M059J (cell line): Measurements from ENCODE around the gene CACNB2. TPM values are rescaled to one million over a fixed set of nuclear protein-coding genes. Genes with fewer than 3 reads are reported as not detected.
A peak's percentile ranks its signal among the peaks of the same experiment; 100 is the strongest.
"Not testable (repeated sequence)": the region's sequence is repeated elsewhere in the genome, so short reads cannot be mapped to it uniquely, and the experiment has no call there.

Experiments used
- DNase-seq: peaks from one replicate; pipeline ENCODE4 v3.0.0-alpha.2; 2012; ENCODE audit warnings: low read depth
- total RNA-seq: library from RNA; depleted of rRNA; stranded (reverse); fragments of >200 nt; shearing (Covaris generic); gene quantifications from 2 replicates; pipeline ENCODE4 v1.2.3, GENCODE V29; 2014

CACNB2 gene
- total RNA-seq, 1 experiment from 2014 or later, result 0.52 TPM

GRCh38 chr10:18400906-18401245, 260.7 kb downstream of the CACNB2 start:
- no peak for DNase-seq

- no peak for DNase-seq
These were observed 261.4 kb downstream of the CACNB2 start for GRCh38 chr10:18401416-18402195.

DNA sequence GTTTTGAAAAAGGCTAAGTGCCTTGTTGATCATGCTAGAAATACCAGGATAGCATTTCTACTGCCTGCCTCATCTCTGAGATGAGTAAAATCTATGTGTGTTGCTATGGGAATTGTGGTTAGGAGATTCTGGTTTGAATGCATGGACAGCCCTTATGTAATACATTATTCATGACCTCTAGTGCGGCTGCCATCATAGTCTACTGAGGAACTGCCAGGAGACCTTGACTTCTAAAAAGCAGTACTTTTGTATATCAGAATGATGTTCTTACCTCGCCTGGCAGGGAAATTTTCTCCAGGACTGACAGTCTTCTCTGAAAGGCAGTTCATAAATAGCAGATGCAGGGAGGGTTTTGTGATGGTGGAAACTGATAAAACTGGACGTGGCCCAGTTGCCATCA, 262.6 kb downstream of the CACNB2 start:
- DNase-seq, result no peak

- no peak for DNase-seq
These were observed 264.3 kb downstream of the CACNB2 start for GRCh38 chr10:18404530-18404929.

GRCh38 chr10:18406136-18406535, 265.9 kb downstream of the CACNB2 start:
- DNase-seq, result no peak

DNA sequence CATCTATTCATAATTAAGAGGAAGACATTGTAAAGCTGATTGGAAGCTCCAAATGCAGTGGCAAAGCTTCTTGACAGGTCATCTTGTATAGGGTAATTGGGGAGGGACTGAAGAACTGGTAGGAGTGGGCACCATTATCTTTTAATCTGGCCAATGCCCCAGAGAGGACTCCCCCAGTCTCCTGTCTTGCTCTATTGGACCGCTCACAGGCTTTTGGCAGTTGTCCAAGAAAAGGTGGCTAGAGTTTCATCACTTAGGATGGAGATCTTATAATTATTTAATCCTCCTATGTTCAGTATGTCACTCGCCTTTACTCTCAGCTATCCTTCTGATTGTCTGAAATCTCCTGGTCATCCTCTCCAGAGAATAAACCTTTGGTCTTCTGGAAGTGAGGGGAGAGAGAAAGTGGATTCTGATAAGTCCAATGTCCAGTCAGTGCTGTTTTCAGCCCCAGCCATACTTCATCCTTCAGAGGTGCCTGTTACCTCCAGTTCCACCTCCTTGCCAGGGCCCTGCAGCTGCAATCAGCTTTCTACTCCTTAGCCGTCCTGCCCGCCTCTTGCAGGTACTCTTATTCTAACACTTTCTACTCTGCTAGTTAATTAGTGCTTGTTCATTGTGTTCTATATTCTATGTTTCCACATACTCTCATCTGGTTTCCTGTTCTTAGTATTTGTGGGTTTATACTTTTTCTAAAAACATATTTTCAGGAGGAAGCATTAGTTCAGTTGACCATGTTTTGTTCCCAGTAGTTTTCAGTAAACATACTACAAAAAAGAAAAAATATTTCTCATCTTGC, 269.6 kb downstream of the CACNB2 start:
- DNase-seq, result no peak

DNA sequence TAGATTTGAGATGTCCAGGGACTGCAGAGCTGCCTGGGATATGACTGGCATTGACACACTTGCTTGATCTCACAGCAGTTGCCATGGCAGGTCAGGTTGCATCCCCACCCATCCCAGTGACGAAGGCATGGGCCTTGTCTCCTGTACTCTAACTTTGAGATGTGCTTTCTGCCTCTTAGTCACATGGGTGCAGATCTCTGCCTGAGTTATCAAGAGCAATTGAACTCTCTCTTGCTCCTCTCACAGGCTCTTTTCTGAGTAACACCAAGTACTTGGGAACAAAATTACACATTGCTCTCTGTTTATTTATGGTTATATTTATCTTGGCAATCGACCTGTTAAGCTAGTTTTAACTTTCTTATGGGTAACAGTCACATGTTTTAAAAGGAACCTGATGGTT, 273.8 kb downstream of the CACNB2 start:
- DNase-seq, result no peak

DNA sequence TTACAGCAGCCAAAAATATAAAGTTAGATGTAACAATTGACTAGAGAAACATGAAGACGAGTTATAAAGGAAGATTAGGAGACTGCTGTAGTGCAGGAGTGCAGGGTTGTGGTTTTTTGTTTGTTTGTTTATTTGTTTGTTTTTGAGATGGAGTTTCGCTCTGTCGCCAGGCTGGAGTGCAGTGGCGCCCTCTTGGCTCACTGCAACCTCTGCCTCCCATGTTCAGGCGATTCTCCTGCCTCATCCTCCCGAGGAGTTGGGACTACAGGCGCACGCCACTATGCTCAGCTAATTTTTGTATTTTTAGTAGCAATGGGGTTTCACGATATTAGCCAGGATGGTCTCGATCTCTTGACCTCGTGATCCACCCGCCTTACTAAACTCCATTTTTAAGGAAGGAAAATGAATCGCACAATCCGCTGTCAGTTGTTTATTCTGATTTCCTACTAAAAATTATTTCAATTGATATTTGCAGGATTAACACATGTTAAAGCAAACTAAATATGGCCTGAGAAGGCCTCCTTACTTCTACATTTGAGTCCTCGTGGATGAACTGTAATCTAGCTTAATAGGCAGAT, 277.8 kb downstream of the CACNB2 start:
- DNase-seq, result no peak

DNA sequence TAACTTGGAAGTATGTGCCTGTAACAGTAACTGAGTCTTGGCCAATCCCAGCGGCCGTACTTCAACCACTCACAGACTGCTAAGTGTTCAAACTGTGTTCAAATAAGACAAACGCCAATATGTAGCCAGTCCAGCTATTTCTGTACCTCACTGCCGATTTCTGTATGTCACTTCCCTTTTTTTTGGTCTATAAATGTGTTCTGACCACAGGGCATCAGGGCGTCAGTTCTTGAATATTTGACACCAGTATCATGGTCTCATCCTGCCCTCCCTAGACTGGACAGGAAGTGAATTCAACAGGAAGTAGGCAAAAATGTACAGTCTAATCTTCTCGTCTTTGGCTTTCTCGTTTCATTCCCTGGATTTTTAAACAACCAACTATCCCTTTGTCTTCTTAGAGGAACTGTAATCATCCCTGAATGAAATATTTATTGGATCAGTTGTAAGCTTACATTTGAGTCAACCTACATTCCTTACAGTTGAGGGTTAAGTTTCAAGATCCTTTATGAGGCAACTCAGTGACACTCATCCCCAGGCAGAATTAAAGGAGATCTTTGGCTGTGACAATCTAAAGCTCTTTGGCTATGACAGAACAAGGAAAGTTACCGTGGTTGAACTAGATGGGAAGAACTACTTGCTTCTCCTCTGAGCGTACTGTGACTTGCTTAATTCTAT, 278.5 kb downstream of the CACNB2 start:
- DNase-seq, result no peak

- no peak for DNase-seq
These were observed 279.7 kb downstream of the CACNB2 start for GRCh38 chr10:18419945-18420344.

DNA sequence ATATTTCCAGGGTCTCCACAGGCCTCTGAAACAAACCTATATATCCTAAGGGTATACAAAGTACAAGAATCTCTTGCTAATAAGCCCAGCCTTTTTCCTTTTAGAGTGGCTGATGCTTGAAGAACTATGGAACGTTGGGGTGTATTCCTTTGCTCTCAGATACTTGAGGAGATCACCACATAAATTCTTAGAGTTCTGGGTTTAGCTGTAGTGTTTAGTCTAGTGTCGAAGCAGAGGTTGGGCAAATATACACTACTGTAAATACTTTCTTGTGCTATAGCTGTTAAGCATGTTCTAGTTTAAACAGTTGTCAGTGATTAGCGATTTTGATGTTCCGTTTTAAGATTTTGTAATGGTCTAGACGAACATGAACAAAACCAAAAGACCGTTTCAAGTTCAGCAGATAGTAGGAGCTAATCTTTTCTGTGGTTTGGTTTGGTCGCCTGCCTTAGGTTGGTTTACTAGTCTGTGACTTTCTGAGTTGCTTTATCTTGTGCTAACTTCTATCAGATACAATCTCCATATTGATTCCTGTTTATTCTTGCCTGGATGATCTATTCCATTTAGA, 281.6 kb downstream of the CACNB2 start:
- no peak for DNase-seq

GRCh38 chr10:18423058-18423637, 282.9 kb downstream of the CACNB2 start:
- DNase-seq, result no peak

DNA sequence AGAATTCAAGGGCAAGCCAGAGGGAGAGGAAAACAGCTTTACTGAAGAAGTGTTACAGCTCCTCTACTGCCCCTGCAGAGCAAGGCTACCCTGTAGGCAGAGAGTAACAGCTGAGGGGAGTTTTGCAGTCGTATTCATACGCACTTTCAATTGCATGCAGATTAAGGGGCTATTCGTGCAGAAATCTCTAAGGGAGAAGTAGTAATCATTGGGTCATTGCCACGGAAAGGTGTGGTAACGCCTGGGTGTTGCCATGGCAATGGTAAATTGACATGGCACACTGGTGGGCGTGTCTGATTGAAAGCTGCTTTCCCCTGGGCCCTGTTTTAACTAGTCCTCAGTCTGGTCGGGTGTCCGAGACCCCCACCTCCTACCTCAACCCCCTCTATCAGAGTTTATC, 284.0 kb downstream of the CACNB2 start:
- DNase-seq, result no peak

DNA sequence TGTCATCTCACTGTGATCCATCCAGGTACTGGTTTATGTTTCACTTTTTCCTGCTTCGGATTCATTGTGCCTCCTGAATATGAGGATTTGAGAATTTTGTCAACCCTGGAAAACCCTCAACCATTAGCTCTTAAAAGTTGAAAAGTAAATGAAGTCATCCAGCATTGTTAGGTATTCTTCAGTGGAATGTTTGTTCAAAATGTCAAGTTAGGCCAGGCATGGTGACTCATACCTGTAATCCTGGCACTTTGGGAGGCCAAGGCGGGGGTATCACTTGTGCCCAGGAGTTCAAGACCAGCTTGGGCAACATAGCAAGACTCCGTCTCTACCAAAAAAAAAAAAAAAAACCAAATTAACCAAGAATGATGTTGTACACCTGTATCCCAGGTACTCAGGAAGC, 289.1 kb downstream of the CACNB2 start:
- no peak for DNase-seq

DNA sequence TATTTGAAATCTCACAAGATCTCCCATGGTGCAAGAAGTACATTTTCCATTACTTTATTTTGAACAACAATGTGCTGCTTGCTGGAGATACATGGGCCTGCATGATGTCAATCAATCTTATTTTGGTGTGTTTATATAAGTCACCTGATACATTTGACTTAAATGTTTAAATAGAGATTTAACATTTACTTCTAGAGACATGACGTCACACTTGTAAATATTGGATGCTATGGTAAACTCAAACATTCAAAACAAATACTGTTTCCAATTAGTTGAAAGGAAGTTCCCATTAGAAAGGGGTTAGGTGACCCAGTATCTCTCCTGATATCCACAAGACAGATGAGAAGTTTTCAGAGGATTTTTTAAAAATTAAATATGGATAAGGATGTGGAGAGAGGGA, 296.7 kb downstream of the CACNB2 start:
- no peak for DNase-seq

DNA sequence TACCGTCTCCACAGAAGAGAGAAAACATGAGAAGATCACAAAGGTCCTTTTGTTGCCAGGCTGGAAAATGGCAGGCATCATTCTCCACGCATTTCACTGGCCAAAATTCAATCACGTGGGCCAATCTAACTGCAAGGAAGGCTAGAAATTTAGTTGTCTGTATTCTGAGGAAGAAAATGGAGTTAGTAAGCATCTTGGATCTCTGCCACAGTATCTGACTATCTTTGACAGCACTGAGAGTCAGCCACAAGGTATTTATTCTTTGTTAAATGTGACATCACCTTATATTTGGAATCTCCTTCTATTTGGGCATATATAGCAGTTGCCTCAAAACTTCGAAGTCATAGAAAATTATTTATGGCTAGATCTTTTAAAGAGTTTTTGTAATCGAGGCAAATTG, 297.3 kb downstream of the CACNB2 start:
- peak; percentile 9 for DNase-seq

DNA sequence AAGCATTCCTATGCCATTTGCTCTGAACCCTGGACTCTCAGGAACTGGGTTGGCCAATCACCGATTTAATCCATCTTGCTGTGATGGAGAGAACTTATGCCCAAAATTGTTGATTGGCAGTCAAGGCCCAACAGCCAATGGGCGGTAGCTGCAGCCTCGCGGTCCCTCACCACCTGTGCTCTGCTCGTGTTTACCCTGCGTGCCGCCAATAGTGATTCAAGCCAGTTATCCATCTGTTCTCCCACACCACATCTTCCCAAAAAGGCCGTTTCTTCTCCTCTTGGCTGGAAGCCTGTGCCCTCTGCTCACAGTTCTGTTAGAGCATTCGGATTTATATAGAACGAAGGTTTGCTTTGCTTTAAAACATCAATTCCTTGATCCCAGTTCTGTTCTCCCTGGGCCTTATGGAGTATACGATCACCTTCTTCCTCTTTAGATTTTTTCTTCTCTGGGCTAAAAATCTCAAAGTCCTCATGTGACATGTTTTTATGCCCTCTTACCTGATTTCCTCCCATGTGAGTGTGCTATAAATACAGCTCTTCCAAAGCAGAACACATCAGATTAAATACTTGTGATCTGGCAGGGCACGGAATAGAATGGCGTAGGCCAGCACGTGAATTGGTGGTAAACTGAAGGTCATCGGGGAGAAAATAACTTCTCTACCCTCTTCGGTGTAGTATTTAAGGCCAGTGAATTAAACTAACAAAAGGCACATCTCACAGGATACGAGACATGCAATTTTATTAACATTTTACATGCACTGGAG, 298.3 kb downstream of the CACNB2 start:
- DNase-seq, result no peak

GRCh38 chr10:18439601-18440000, 299.4 kb downstream of the CACNB2 start:
- DNase-seq, result no peak

GRCh38 chr10:18445635-18446034, 305.4 kb downstream of the CACNB2 start:
- not testable (repeated sequence) for DNase-seq

DNA sequence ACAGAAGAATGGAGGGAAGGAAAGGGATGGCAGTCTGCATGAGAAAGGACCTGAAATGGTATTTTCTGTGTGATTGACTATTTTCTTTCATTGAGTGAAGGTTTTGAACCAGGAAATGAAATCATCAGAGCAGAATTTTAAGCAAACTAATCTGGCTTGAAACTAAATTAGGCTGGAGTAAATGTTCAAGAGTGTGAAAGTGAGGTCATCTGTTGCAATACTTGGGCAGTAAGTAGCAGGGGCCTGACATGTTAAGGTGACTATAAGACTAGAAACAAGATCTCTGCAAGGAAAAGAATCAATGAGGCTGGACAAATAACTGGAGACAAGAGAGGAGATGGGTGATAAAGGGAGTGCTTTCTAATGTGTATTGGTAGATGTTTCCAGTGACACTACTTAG, 306.0 kb downstream of the CACNB2 start:
- DNase-seq, result no peak

DNA sequence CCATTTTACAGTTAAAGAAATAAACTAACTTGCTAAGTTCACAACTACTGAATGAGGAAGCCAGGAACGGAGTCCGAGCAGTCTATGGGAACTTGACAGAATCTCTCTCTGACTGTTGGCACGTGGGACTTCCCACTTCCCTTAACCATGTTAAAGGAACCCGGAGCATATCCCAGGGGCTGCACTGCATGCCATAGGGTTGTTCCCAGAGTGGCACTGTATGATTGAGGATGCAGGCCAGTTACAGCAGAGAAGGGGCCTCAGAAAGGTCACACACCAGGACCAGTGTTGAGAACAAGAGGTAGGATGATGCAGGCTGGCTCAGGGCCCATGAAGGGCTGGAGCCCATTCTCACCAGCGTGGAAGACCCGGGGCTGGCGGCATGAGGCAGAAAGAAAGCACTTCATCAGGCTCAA, 309.4 kb downstream of the CACNB2 start:
- DNase-seq, result no peak
